Activated CD8-positive, alpha-beta T cell treated with anti-CD3 and anti-CD28 coated beads for 36 hours (primary cell): ENCODE data around the gene RPP25L. TPM values are rescaled to one million over a fixed set of nuclear protein-coding genes. Genes with fewer than 3 reads are reported as not detected.

ENCODE experiments used
- ATAC-seq: fragments of 200-7000 bp; cut with Tn5 transposase; one replicate; pipeline ENCODE4 v1.10.0; 2021; ENCODE audit warnings: mild to moderate bottlenecking, moderate library complexity
- CTCF ChIA-PET: fragments of 350-600 bp; sonication (Branson Sonifier 250); formaldehyde crosslinking; loops from one replicate; lab custom pipeline; 2021; ENCODE audit warnings: antibody characterized with exemption; lab: Charles Lee
- POLR2A ChIA-PET: fragments of 350-600 bp; sonication (Branson Sonifier 250); formaldehyde crosslinking; loops from one replicate; lab custom pipeline; 2021; ENCODE audit warnings: antibody characterized with exemption; lab: Charles Lee
- DNase-seq: peaks from one replicate; pipeline ENCODE4 v3.0.0-alpha.2; 2020
- H3K27ac Mint-ChIP-seq: one replicate; pipeline ENCODE4 v1.8.0; 2021; ENCODE audit warnings: mild to moderate bottlenecking, mixed read lengths
- H3K27me3 Mint-ChIP-seq: one replicate; pipeline ENCODE4 v1.8.0; 2021; ENCODE audit warnings: mixed read lengths
- H3K36me3 Mint-ChIP-seq: one replicate; pipeline ENCODE4 v1.8.0; 2021; ENCODE audit warnings: low read depth, mixed read lengths
- H3K4me1 Mint-ChIP-seq: one replicate; pipeline ENCODE4 v1.8.0; 2021; ENCODE audit warnings: low read depth, mixed read lengths
- H3K4me3 Mint-ChIP-seq: one replicate; pipeline ENCODE4 v1.8.0; 2021; ENCODE audit warnings: mild to moderate bottlenecking, moderate library complexity, mixed read lengths
- H3K9me3 Mint-ChIP-seq: one replicate; pipeline ENCODE4 v1.8.0; 2021; ENCODE audit warnings: mixed read lengths
- intact Hi-C: fragments of 100-400 bp; cut with micrococcal nuclease; formaldehyde crosslinking; loops from one replicate; pipeline ENCODE4 v1.10.0; 2022
- total RNA-seq, 2 experiments: library from RNA; stranded (reverse); gene quantifications; one replicate each; pipeline ENCODE4 v1.2.3, GENCODE V29; 2021
- TF ChIP-seq, protein P1 (sequence below): fragments of 200-600 bp; IDR thresholded peaks from one replicate; pipeline ENCODE4 v1.8.0; 2022; ENCODE audit warnings: antibody characterized with exemption, mild to moderate bottlenecking

RPP25L gene
- total RNA-seq, 2 experiments from 2014 or later = 37.9 to 38.7 TPM

DNA sequence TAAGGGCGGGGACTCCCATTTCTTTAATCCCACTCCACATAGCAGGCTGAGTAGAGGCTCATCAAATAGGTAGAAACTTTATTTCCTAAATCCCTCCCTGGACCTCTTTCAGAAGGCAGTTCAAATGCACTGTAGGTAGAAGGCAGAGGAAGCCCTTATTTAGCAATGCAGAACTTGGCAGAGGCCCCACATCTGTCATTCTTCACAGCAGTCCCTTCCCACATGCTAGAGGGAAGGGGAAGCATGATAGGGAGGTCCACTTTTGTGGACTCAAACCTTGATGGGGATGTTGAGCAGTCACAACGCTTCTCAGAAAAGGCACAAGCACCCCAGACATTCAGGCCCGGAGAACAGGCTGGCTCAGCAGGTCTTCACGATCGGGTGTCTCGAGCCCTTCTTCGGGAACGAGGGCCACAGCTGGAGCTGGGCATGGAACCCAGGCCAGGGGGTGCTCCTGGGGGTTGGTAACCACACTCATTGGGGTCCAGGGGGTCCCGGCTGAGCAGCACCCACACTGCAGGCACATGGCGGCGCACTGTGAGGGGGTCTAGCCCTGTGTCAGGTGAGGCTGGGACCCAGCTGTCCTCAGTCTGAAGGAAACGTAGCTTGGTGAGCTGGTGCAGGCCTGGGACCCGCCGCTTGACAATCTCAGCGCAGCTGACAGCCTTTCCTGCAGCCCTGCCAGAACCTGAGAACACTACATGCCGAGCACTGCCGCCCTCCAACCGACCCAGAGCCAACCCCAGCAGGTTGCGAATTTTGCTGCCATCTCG, 1.3 kb downstream of the RPP25L start:
- POLR2A ChIA-PET = interaction anchor here (1.0 to 2.2 kb wide), 4 partner anchors 10 to 154 kb away, joined by 4 to 35 read pairs (median 4); partner anchors contain the start of genes DCTN3 and SIGMAR1

DNA sequence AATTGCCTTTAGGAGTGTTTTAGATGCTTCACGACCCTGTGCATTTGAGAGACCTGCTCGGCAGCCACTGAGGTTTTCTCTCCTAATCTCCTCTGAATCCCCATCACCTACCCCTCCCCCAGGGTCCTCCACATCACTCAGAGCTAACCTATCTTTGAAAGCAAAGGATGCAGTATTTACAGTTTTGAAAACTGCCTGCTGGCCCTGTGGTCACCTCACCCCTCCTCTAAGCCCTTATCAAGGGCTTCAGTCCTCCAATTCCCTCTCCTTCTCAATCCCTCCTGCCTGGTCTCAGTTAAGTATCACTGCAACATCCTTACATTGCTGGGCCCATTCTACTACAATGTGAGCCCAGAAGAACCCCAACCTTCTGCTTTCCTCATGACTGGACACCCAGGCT, 4.6 kb downstream of the RPP25L start:
- CTCF ChIA-PET = interaction anchor here (1.0 to 5.4 kb wide), 7 partner anchors 16 to 203 kb away, joined by 3 to 38 read pairs (median 4); no protein-coding TSS in a partner anchor
- H3K4me1 Mint-ChIP-seq = peaks cover 12% of the 10 kb centered on the region
- intact Hi-C loops = no loop called here
- no peaks in the 10 kb centered on the region for H3K9me3 Mint-ChIP-seq
- no peak for DNase-seq
- no peaks in the 10 kb centered on the region for H3K27me3 Mint-ChIP-seq
- TF ChIP-seq, protein P1, sequence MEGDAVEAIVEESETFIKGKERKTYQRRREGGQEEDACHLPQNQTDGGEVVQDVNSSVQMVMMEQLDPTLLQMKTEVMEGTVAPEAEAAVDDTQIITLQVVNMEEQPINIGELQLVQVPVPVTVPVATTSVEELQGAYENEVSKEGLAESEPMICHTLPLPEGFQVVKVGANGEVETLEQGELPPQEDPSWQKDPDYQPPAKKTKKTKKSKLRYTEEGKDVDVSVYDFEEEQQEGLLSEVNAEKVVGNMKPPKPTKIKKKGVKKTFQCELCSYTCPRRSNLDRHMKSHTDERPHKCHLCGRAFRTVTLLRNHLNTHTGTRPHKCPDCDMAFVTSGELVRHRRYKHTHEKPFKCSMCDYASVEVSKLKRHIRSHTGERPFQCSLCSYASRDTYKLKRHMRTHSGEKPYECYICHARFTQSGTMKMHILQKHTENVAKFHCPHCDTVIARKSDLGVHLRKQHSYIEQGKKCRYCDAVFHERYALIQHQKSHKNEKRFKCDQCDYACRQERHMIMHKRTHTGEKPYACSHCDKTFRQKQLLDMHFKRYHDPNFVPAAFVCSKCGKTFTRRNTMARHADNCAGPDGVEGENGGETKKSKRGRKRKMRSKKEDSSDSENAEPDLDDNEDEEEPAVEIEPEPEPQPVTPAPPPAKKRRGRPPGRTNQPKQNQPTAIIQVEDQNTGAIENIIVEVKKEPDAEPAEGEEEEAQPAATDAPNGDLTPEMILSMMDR = no peak
- peaks cover 17% of the 10 kb centered on the region for H3K36me3 Mint-ChIP-seq
- POLR2A ChIA-PET = no interaction called here
- no peak for ATAC-seq
- no peak overlapping the region for H3K27ac Mint-ChIP-seq
- H3K4me3 Mint-ChIP-seq = no peak overlapping the region

More for the DNA sequence above, 1.3 kb downstream of the RPP25L start:
- H3K4me1 Mint-ChIP-seq = peaks cover 20% of the 10 kb centered on the region
- H3K36me3 Mint-ChIP-seq = peaks cover 17% of the 10 kb centered on the region
- H3K27me3 Mint-ChIP-seq = no peaks in the 10 kb centered on the region
- TF ChIP-seq, protein P1 = no peak
- DNase-seq (no peak), ATAC-seq (no peak)
- H3K27ac Mint-ChIP-seq = no peak overlapping the region
- peak overlapping the region; percentile 87 for H3K4me3 Mint-ChIP-seq
- CTCF ChIA-PET = interaction anchor here (0.6 to 8.3 kb wide), 9 partner anchors 10 to 461 kb away, joined by 3 to 142 read pairs (median 7); partner anchors contain the start of genes DCTN3, GALT, SIGMAR1 and VCP
- intact Hi-C loops = no loop called here
- H3K9me3 Mint-ChIP-seq = no peaks in the 10 kb centered on the region

DNA sequence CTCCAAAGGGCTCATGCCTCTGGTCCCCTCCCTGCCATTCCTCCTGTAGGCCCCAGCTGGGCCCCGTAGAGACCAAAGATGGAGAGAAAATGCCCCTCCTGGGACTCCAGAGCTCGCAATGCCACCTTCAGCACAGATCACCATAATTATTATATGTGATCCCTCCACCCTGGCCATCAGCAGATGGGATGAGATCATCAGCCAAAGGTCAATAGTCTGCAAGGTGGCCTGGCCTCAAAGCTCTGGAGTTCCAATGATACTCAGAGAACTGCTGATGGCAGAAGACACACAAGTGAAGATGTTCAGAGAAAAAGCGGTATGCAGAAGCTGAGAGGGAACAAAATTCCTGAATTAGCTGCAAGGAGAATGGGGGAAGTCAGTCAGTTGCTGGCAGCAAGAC, 5.0 kb downstream of the RPP25L start:
- H3K27me3 Mint-ChIP-seq = no peaks in the 10 kb centered on the region
- H3K27ac Mint-ChIP-seq = no peak overlapping the region
- intact Hi-C loops = no loop called here
- POLR2A ChIA-PET = no interaction called here
- TF ChIP-seq, protein P1 = no peak
- DNase-seq (no peak), ATAC-seq (no peak)
- H3K4me1 Mint-ChIP-seq = peaks cover 9% of the 10 kb centered on the region
- H3K36me3 Mint-ChIP-seq = peaks cover 17% of the 10 kb centered on the region
- CTCF ChIA-PET = interaction anchor here (1.0 to 5.4 kb wide), 7 partner anchors 15 to 203 kb away, joined by 3 to 38 read pairs (median 4); no protein-coding TSS in a partner anchor
- no peaks in the 10 kb centered on the region for H3K9me3 Mint-ChIP-seq
- no peak overlapping the region for H3K4me3 Mint-ChIP-seq

DNA sequence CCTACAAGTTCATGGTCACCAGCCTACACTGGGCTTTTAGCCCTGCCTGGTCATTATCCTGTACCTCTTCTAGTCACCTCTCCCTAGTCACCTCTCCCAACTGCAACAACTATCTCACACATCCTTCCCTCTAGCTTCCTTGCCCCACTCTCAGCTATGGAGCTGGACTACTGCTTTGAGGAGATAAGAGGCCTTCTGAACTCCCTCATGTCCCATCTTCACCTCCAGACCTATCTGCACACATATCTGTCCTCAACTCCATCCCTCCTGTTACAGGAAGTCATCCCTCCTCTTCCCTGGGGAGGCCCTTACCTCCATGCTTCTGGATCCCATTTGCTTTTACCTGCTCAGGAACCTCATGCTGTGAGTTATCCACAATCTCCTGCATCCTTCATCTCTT, 5.7 kb downstream of the RPP25L start:
- DNase-seq (no peak), ATAC-seq (no peak)
- TF ChIP-seq, protein P1 = no peak
- Mint-ChIP-seq H3K4me1 (peaks cover 6% of the 10 kb centered on the region), H3K36me3 (peaks cover 12% of the 10 kb centered on the region), H3K4me3 (no peak overlapping the region), H3K27me3 (no peaks in the 10 kb centered on the region), H3K27ac (no peak overlapping the region), H3K9me3 (no peaks in the 10 kb centered on the region)
- ChIA-PET POLR2A (no interaction called here), CTCF (interaction anchor here (1.0 to 5.4 kb wide), 9 partner anchors 11 to 106 kb away, joined by 3 to 43 read pairs (median 5); partner anchors contain the start of gene DCTN3)
- intact Hi-C loops = no loop called here
